ENCODE data around the gene RASGRP2.

RASGRP2 gene

GRCh38 chr11:64713781-64714363, 30.1 kb downstream of the RASGRP2 start:
- TF ChIP-seq, protein P1, sequence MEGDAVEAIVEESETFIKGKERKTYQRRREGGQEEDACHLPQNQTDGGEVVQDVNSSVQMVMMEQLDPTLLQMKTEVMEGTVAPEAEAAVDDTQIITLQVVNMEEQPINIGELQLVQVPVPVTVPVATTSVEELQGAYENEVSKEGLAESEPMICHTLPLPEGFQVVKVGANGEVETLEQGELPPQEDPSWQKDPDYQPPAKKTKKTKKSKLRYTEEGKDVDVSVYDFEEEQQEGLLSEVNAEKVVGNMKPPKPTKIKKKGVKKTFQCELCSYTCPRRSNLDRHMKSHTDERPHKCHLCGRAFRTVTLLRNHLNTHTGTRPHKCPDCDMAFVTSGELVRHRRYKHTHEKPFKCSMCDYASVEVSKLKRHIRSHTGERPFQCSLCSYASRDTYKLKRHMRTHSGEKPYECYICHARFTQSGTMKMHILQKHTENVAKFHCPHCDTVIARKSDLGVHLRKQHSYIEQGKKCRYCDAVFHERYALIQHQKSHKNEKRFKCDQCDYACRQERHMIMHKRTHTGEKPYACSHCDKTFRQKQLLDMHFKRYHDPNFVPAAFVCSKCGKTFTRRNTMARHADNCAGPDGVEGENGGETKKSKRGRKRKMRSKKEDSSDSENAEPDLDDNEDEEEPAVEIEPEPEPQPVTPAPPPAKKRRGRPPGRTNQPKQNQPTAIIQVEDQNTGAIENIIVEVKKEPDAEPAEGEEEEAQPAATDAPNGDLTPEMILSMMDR (IDR thresholded peaks at IDR 0.05; ENCODE audit: low read depth, low read length, missing control alignments), result no peak
- no peak overlapping the region for H3K4me3 ChIP-seq (replicated peaks; ENCODE audit: low read depth, low read length)
- DNase-seq (ENCODE audit: extremely low read depth, low read depth), result no peak

DNA sequence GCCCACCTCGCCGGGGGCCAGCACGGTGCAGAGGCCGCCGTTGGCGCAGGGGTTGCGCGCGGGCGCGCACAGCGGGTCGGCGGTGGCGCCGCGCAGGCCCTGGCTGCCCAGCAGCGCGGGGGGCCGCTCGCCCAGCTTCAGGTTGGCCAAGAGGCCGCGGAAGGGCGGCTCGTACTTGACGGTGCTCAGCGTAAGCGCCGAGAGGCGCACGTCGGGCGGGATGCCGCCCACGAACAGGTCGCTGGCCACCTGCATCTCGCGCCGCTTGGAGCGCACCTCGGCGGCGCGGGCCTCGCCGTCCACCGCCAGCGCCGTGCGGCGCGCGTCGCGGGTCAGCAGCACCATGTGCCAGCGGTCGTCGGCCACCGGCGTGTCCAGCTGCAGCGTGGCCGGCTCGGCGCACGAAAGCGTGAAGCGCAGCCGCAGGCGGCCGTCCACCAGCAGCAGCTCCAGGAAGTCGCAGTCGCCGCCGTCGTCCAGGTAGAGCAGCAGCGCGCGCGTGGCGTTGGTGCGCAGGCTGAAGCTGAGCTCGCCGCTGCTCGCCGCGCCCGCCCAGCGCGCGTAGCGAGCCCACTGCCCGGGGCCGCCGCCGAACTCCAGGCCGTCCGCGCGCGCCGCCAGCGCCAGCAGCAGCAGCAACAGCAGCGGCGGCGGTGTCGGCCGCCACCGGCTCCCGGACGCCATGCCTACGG, 30.8 kb downstream of the RASGRP2 start:
- H3K4me3 ChIP-seq (replicated peaks; ENCODE audit: low read depth, low read length), result no peak overlapping the region
- TF ChIP-seq, protein P1 (IDR thresholded peaks at IDR 0.05; ENCODE audit: low read depth, low read length, missing control alignments), result no peak
- no peak for DNase-seq (ENCODE audit: extremely low read depth, low read depth)

DNA sequence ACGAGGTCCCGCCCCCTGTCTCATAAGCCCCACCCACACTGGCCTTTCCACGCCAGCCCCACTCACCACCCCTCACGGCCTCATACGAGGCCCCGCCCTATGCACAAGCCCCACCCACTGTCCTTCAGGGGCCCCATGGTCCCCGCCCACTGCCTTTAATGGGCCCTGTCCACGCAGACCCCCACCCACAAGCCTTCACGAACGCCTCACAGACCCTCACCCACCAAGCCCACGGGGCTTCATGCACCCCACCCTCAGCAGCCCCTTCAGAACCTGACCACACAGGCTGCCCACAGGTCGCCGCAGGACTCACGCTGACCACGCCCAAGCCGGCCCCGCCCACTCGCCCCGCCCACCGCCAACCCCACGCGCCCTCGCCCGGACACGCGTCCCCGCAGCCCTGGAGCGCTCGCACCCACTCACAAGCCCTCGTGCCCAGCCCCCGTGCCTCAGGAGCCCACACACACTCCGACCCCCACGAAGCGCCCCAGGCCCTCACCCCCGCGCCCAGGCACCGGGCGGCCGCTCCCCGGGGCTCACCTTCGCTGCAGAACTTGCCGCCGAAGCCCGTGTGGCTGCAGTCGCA, 31.4 kb downstream of the RASGRP2 start:
- no peak overlapping the region for H3K4me3 ChIP-seq (replicated peaks; ENCODE audit: low read depth, low read length)
- no peak for DNase-seq (ENCODE audit: extremely low read depth, low read depth)
- TF ChIP-seq, protein P1 (IDR thresholded peaks at IDR 0.05; ENCODE audit: low read depth, low read length, missing control alignments), result no peak

- TF ChIP-seq, protein P1 (IDR thresholded peaks at IDR 0.05; ENCODE audit: low read depth, low read length, missing control alignments), result no peak
- H3K4me3 ChIP-seq (replicated peaks; ENCODE audit: low read depth, low read length), result no peak overlapping the region
- no peak for DNase-seq (ENCODE audit: extremely low read depth, low read depth)
These were observed 32.0 kb downstream of the RASGRP2 start for GRCh38 chr11:64711956-64712362.

DNA sequence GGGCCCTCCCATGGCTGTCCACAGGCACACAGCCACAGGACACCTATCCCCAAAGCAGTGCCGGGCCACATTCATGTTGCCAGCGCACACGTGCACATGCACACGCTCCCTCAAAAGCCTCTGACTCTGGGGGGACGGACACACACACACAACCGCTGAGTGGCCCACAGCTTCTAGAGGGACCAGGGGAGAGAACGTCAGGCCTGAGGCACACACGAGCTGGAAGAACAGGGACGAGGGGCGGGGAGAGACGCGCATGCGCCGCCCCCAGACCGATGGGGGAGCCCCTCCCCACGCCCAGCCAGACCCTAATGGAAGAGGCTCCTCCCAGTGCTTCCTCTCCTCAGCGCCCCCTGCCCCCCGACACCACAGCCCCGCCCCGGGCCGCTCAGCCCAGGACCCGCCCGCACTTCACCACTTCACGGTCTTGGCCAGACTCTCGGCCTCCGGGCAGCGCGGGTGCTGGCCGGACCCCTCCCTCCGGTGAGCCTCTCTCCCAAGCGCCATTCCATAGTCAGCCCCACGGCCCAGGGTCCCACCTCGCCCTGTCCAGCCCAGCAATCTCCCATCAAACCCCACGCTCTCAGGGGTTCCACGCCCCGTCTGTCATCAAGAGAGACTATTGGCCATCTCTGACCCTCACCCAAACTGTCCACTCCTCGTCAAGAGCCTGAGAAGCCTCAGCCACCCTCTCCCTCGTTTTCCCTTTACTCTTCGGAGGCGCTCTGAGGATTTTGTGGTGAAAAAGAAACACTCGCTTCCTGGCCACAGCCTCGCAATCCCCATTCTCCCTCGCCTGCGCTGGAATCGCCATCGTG, 32.6 kb downstream of the RASGRP2 start:
- DNase-seq (ENCODE audit: extremely low read depth, low read depth), result no peak
- H3K4me3 ChIP-seq (replicated peaks; ENCODE audit: low read depth, low read length), result no peak overlapping the region
- TF ChIP-seq, protein P1 (IDR thresholded peaks at IDR 0.05; ENCODE audit: low read depth, low read length, missing control alignments), result no peak

- DNase-seq (ENCODE audit: extremely low read depth, low read depth), result no peak
- no peak overlapping the region for H3K4me3 ChIP-seq (replicated peaks; ENCODE audit: low read depth, low read length)
- TF ChIP-seq, protein P1 (IDR thresholded peaks at IDR 0.05; ENCODE audit: low read depth, low read length, missing control alignments), result no peak
These were observed 33.4 kb downstream of the RASGRP2 start for GRCh38 chr11:64710418-64711137.
